ENCODE results near the gene CD37. TPM values are rescaled to one million over a fixed set of nuclear protein-coding genes. Genes with fewer than 3 reads are reported as not detected.
A peak's percentile ranks its signal among the peaks of the same experiment; 100 is the strongest.

CD37 gene
- polyA plus RNA-seq, 1 donor: 5.9 TPM

- 100% methylated on average over 1 of the region's 16 CpGs for WGBS (ENCODE audit: insufficient coverage, low lambda C conversion rate)
- DNase-seq: no peak
These were observed 39.6 kb downstream of the CD37 start for GRCh38 chr19:49374665-49375434.

GRCh38 chr19:49378512-49378911, 43.3 kb downstream of the CD37 start:
- H3K4me1 ChIP-seq (ENCODE audit: control insufficient read depth, insufficient read depth, low read length): no peaks in the 10 kb centered on the region
- H3K27ac ChIP-seq (ENCODE audit: low read length): no peak overlapping the region
- H3K9me3 ChIP-seq (ENCODE audit: control insufficient read depth, low read depth, low read length): peaks cover 4% of the 10 kb centered on the region
- H3K36me3 ChIP-seq (ENCODE audit: control insufficient read depth, insufficient read depth, low read length): no peaks in the 10 kb centered on the region
- 100% methylated on average over 1 of the region's 3 CpGs for WGBS (ENCODE audit: insufficient coverage, low lambda C conversion rate)
- H3K4me3 ChIP-seq (ENCODE audit: low read length): no peak overlapping the region
- no peaks in the 10 kb centered on the region for H3K27me3 ChIP-seq (ENCODE audit: control insufficient read depth, insufficient read depth, low read length)
- DNase-seq: no peak

More at GRCh38 chr19:49374665-49375434, 39.6 kb downstream of the CD37 start:
- no peaks in the 10 kb centered on the region for H3K36me3 ChIP-seq (ENCODE audit: control insufficient read depth, insufficient read depth, low read length)
- no peaks in the 10 kb centered on the region for H3K4me1 ChIP-seq (ENCODE audit: control insufficient read depth, insufficient read depth, low read length)
- H3K27ac ChIP-seq (ENCODE audit: low read length): no peak overlapping the region
- H3K9me3 ChIP-seq (ENCODE audit: control insufficient read depth, low read depth, low read length): no peaks in the 10 kb centered on the region
- no peaks in the 10 kb centered on the region for H3K27me3 ChIP-seq (ENCODE audit: control insufficient read depth, insufficient read depth, low read length)
- no peak overlapping the region for H3K4me3 ChIP-seq (ENCODE audit: low read length)

GRCh38 chr19:49380391-49380790, 45.2 kb downstream of the CD37 start:
- Histone ChIP-seq H3K4me3 (ENCODE audit: low read length) (no peak overlapping the region), H3K27ac (ENCODE audit: low read length) (no peak overlapping the region), H3K9me3 (ENCODE audit: control insufficient read depth, low read depth, low read length) (peaks cover 4% of the 10 kb centered on the region), H3K27me3 (ENCODE audit: control insufficient read depth, insufficient read depth, low read length) (no peaks in the 10 kb centered on the region), H3K36me3 (ENCODE audit: control insufficient read depth, insufficient read depth, low read length) (no peaks in the 10 kb centered on the region), H3K4me1 (ENCODE audit: control insufficient read depth, insufficient read depth, low read length) (no peaks in the 10 kb centered on the region)
- no CpG with 5 or more reads among the region's 3 CpGs for WGBS (ENCODE audit: insufficient coverage, low lambda C conversion rate)
- no peak for DNase-seq

GRCh38 chr19:49382639-49383038, 47.4 kb downstream of the CD37 start:
- 92% methylated on average over 3 of the region's 5 CpGs for WGBS (ENCODE audit: insufficient coverage, low lambda C conversion rate)

GRCh38 chr19:49383599-49383998, 48.4 kb downstream of the CD37 start:
- H3K4me3 ChIP-seq (ENCODE audit: low read length): no peak overlapping the region
- WGBS (ENCODE audit: insufficient coverage, low lambda C conversion rate): no CpG with 5 or more reads among the region's 1 CpG
- DNase-seq: no peak

More at GRCh38 chr19:49382639-49383038, 47.4 kb downstream of the CD37 start:
- Histone ChIP-seq H3K4me3 (ENCODE audit: low read length) (no peak overlapping the region), H3K27ac (ENCODE audit: low read length) (no peak overlapping the region), H3K36me3 (ENCODE audit: control insufficient read depth, insufficient read depth, low read length) (no peaks in the 10 kb centered on the region), H3K4me1 (ENCODE audit: control insufficient read depth, insufficient read depth, low read length) (no peaks in the 10 kb centered on the region), H3K9me3 (ENCODE audit: control insufficient read depth, low read depth, low read length) (peaks cover 4% of the 10 kb centered on the region), H3K27me3 (ENCODE audit: control insufficient read depth, insufficient read depth, low read length) (no peaks in the 10 kb centered on the region)
- no peak for DNase-seq

GRCh38 chr19:49387936-49388372, 52.7 kb downstream of the CD37 start, which contains the start of gene KASH5:
Gene KASH5 (plus strand): TSS chr19:49388249. CDS start chr19:49390884, 2,635 bp downstream.
- Histone ChIP-seq H3K4me3 (ENCODE audit: low read length) (no peak within 1 kb of the TSS), H3K4me1 (ENCODE audit: control insufficient read depth, insufficient read depth, low read length) (no peaks in the 10 kb centered on the region), H3K27me3 (ENCODE audit: control insufficient read depth, insufficient read depth, low read length) (peaks cover 14% of the 10 kb centered on the region), H3K27ac (ENCODE audit: low read length) (no peak within 1 kb of the TSS), H3K36me3 (ENCODE audit: control insufficient read depth, insufficient read depth, low read length) (no peaks in the 10 kb centered on the region), H3K9me3 (ENCODE audit: control insufficient read depth, low read depth, low read length) (peaks cover 8% of the 10 kb centered on the region)
- WGBS (ENCODE audit: insufficient coverage, low lambda C conversion rate): no CpG with 5 or more reads among the region's 40 CpGs
- DNase-seq: peak; percentile 22 to 48

More at GRCh38 chr19:49383599-49383998, 48.4 kb downstream of the CD37 start:
- Histone ChIP-seq H3K4me1 (ENCODE audit: control insufficient read depth, insufficient read depth, low read length) (no peaks in the 10 kb centered on the region), H3K27me3 (ENCODE audit: control insufficient read depth, insufficient read depth, low read length) (no peaks in the 10 kb centered on the region), H3K36me3 (ENCODE audit: control insufficient read depth, insufficient read depth, low read length) (no peaks in the 10 kb centered on the region), H3K9me3 (ENCODE audit: control insufficient read depth, low read depth, low read length) (peaks cover 8% of the 10 kb centered on the region), H3K27ac (ENCODE audit: low read length) (no peak overlapping the region)

- no peak for DNase-seq
- Histone ChIP-seq H3K9me3 (ENCODE audit: control insufficient read depth, low read depth, low read length) (peaks cover 4% of the 10 kb centered on the region), H3K27ac (ENCODE audit: low read length) (no peak overlapping the region), H3K27me3 (ENCODE audit: control insufficient read depth, insufficient read depth, low read length) (peaks cover 18% of the 10 kb centered on the region), H3K36me3 (ENCODE audit: control insufficient read depth, insufficient read depth, low read length) (no peaks in the 10 kb centered on the region), H3K4me1 (ENCODE audit: control insufficient read depth, insufficient read depth, low read length) (no peaks in the 10 kb centered on the region), H3K4me3 (ENCODE audit: low read length) (no peak overlapping the region)
- no CpG with 5 or more reads among the region's 20 CpGs for WGBS (ENCODE audit: insufficient coverage, low lambda C conversion rate)
These were observed 54.2 kb downstream of the CD37 start for GRCh38 chr19:49389406-49389805.

Other genes with a start within 250 kb of the CD37 start
- gene SNRNP70, start 250.0 kb upstream of the CD37 start, polyA plus RNA-seq: 295 TPM
- 7.8 TPM for gene LIN7B, start 221.0 kb upstream of the CD37 start, polyA plus RNA-seq
- 1.4 TPM for gene C19orf73, start 216.3 kb upstream of the CD37 start, polyA plus RNA-seq
- gene PPFIA3, start 215.9 kb upstream of the CD37 start, polyA plus RNA-seq: 5.9 TPM
- gene HRC, start 180.0 kb upstream of the CD37 start, polyA plus RNA-seq: 1.8 TPM
- 17.5 TPM for gene TRPM4, start 177.6 kb upstream of the CD37 start, polyA plus RNA-seq
- 0.61 TPM for gene SLC6A16, start 10.2 kb upstream of the CD37 start, polyA plus RNA-seq
- 17.2 TPM for gene TEAD2, start 27.0 kb downstream of the CD37 start, polyA plus RNA-seq
- 0.91 TPM for gene DKKL1, start 28.5 kb downstream of the CD37 start, polyA plus RNA-seq
- not detected for gene KASH5, start 52.8 kb downstream of the CD37 start, polyA plus RNA-seq
- gene PTH2, start 88.0 kb downstream of the CD37 start, polyA plus RNA-seq: not detected
- not detected for gene GFY, start 90.0 kb downstream of the CD37 start, polyA plus RNA-seq
- gene SLC17A7, start 106.1 kb downstream of the CD37 start, polyA plus RNA-seq: 0.19 TPM
- 80.8 TPM for gene PIH1D1, start 116.4 kb downstream of the CD37 start, polyA plus RNA-seq
- 27.5 TPM for gene ALDH16A1, start 117.8 kb downstream of the CD37 start, polyA plus RNA-seq
- 6.6 TPM for gene FLT3LG, start 138.8 kb downstream of the CD37 start, polyA plus RNA-seq
- gene RPL13A, start 152.2 kb downstream of the CD37 start, polyA plus RNA-seq: 3,839 TPM
- gene RPS11, start 161.0 kb downstream of the CD37 start, polyA plus RNA-seq: 3,330 TPM
- gene FCGRT, start 177.3 kb downstream of the CD37 start, polyA plus RNA-seq: 510 TPM
- 59.7 TPM for gene RCN3, start 192.6 kb downstream of the CD37 start, polyA plus RNA-seq
- gene NOSIP, start 245.2 kb downstream of the CD37 start, polyA plus RNA-seq: 51.3 TPM
- gene PRRG2, start 245.9 kb downstream of the CD37 start, polyA plus RNA-seq: 11.4 TPM

Data from large intestine (tissue), 3 donors.